Fibroblast of the aortic adventitia (primary cell): ENCODE results near the gene NR3C1. TPM values are rescaled to one million over a fixed set of nuclear protein-coding genes. Genes with fewer than 3 reads are reported as not detected.

ENCODE experiments used
- DNase-seq: peaks from one replicate; pipeline ENCODE4 v3.0.0-alpha.2; 2010; ENCODE audit warnings: low read depth
- H3K4me3 ChIP-seq: 2 replicates; pipeline ENCODE4 v1.5.1; 2011; ENCODE audit warnings: low read depth, mild to moderate bottlenecking, control low read depth, low read length, moderate library complexity
- total RNA-seq: library from RNA; depleted of rRNA; stranded (reverse); fragments of >200 nt; gene quantifications from 2 replicates; pipeline ENCODE4 v1.2.3, GENCODE V29; 2012; ENCODE audit warnings: low replicate concordance
- TF ChIP-seq, protein P1 (sequence below): IDR thresholded peaks from 2 replicates; pipeline ENCODE4 v1.5.1; 2011; ENCODE audit warnings: mild to moderate bottlenecking, low read length, control low read depth, inconsistent platforms; ENCODE audit not compliant: insufficient read depth

Gene NR3C1
- total RNA-seq, 1 donor: 132 TPM

DNA sequence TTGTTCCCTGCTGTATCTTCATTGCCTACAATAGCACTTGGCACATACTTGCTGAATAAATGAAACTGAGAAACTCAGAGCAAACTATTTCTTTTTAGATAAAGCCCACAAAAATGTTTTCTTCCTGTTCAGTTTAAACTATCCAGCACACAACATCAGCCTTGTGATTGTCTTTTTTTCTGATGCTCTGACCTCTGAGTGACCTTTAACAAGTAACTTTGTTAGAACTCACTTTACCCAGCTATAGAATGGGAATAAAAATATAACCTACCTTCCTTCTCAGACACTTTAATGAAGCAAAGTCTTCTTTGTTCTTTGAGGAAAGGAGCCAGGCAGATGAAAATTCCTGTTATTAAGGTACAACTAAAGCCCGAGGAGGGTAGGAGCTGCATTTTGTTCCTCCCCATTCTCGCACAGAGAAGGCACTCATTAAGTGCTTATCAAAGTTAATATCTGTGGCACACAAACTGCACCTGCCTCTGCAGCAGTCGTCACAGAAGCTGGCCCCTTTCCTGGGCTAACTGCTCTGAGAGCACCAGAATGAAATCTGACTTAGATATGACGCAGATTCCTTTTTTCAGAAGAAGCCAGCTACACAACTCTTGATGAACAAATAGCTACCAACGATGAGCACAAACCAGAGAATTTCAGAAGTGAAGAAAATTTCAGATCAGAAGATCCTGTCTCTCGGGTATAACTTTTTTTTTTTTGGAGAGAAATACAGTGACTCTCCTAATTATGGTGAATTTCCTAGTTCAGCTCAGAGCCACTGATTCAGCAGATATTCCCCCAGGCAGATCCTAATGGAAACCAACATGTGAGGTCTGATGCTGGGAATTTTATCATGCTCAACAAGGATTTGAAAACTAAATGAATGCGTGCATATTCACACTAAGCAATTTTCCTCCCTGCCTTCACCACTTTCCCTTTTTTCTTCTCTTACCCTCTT is 31.0 kb upstream of the NR3C1 start:
- DNase-seq: peak; percentile 54
- TF ChIP-seq, protein P1, sequence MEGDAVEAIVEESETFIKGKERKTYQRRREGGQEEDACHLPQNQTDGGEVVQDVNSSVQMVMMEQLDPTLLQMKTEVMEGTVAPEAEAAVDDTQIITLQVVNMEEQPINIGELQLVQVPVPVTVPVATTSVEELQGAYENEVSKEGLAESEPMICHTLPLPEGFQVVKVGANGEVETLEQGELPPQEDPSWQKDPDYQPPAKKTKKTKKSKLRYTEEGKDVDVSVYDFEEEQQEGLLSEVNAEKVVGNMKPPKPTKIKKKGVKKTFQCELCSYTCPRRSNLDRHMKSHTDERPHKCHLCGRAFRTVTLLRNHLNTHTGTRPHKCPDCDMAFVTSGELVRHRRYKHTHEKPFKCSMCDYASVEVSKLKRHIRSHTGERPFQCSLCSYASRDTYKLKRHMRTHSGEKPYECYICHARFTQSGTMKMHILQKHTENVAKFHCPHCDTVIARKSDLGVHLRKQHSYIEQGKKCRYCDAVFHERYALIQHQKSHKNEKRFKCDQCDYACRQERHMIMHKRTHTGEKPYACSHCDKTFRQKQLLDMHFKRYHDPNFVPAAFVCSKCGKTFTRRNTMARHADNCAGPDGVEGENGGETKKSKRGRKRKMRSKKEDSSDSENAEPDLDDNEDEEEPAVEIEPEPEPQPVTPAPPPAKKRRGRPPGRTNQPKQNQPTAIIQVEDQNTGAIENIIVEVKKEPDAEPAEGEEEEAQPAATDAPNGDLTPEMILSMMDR: no peak
- H3K4me3 ChIP-seq: no peak overlapping the region

DNA sequence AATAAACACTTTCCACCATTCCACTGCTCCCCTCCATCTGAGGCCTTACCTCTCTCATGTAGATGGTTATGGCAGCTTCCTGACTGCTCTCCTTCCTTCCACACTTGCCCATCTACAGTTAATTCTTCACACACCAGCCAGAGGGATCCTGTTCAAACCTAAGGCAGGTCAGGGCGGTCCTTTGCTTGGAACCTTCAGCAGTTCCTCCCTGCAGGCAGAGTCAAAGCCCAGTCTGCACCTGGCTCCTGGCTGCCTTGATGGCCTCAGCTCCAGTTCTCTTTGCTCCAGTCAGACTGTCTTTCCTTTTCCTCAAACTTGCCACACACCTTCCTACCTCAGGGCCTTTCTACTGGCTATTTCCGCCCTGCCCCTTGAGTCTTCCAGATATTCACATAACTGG is 30.2 kb upstream of the NR3C1 start:
- DNase-seq: no peak
- TF ChIP-seq, protein P1: no peak
- no peak overlapping the region for H3K4me3 ChIP-seq

DNA sequence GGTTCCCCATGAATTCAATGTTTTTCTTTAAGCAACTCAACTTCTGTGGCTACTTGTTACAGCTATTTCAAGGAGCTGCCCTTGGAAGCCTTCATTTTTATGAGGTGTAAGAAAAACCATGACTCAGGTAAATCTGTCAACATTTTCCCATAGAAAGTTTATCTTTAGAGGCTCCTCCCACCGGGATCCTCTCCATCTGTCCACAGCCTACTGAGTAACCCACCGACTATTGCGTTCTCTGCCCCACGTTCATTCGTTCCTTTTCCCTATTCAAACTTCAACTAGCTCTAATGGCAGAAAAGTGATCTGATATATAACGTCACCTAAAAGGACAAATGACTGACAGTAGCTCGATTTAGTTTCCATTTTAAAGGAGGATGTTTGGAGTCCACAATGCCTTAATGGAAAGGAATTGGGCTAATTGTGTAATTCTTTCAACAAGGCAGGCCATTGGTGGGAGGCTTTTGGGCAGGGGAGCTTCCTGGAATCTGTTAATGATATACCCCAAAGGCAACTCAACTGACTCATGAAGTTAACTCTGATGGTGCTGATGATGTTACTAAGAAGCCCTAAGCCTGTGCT is 29.3 kb upstream of the NR3C1 start:
- no peak for DNase-seq
- TF ChIP-seq, protein P1: no peak
- no peak overlapping the region for H3K4me3 ChIP-seq

DNA sequence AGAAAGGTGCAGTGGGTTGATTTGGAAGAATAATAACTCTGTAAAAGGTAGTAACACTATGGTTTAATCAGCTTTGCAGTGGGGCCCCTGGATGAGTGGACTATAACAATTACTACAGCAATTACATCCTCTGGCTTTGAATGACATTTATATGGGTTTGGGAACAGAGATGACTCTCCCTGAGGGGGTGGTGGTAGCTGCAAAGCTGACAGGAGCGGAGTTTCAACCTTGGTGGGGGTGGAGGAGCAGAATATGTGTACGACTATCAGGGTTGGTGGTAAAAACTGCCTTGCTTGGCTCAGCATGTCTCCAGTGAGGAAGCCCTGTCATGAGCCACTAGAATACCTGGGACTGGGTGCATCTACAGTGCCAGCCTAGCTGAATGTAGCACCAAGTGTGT is 28.3 kb upstream of the NR3C1 start:
- DNase-seq: no peak
- no peak overlapping the region for H3K4me3 ChIP-seq
- TF ChIP-seq, protein P1: no peak

DNA sequence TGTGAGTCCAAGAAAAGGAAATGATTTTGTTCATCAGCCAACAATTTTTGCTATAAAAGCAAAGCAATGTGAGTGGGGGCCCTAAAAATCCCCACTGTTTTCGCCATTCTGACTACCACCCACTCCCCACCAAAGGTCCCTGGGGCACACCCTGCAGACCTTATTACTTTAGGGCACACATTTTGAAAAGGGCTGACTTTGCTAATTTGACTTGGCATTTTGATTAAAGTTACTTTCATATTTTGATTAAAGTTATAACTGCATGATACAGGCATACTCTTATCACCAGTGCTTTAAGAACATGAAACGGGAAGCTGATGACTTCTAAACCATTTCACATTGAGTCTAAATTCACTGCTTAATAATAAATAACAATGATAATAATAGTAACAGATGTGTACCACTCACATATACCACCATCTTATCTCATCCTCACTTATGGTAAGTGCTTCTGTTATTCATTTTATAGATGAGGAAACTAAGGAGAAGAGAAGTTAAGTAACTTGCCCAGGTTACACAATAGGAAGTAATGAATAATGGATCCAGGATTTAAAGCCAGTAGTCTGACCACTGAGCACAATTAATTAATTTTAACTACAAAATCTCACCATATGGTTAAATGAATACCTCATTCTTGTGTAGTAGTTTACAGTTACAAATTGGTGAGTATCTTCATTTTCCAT is 25.4 kb upstream of the NR3C1 start:
- TF ChIP-seq, protein P1: no peak
- H3K4me3 ChIP-seq: no peak overlapping the region
- DNase-seq: no peak

DNA sequence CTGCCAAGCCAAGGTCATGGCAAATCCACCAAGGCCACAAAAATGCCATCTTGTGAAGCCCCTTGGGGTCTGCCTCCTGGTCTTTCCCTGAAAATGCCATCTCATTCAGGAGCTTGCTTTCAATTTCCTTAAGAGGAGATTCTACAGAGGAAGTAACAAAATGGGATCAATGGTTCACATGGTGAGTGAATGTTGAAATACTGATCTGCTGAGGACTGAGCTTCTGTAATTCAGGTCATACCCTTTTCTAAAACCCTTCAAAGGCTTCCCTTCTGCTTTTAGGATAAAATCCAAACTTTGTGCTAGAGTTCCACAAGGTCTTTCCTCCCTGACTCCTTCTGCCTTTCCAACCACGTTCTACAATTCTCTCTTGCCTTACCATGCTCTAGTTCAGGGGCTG is 24.7 kb upstream of the NR3C1 start:
- TF ChIP-seq, protein P1: no peak
- DNase-seq: no peak
- no peak overlapping the region for H3K4me3 ChIP-seq
